Measurements from ENCODE around the gene TPRG1.

TPRG1 gene

GRCh38 chr3:189355115-189355480 is 183.3 kb downstream of the TPRG1 start:
- no peak for TF ChIP-seq CTCF (IDR thresholded peaks at IDR 0.05; ENCODE audit: low read length, missing control alignments)
- H3K4me3 ChIP-seq (replicated peaks; ENCODE audit: low read depth, low read length): no peak overlapping the region
- DNase-seq (ENCODE audit: low read depth): no peak

- H3K4me3 ChIP-seq (replicated peaks; ENCODE audit: low read depth, low read length): no peak overlapping the region
- TF ChIP-seq CTCF (IDR thresholded peaks at IDR 0.05; ENCODE audit: low read length, missing control alignments): no peak
- DNase-seq (ENCODE audit: low read depth): peak; percentile 60
Observed at GRCh38 chr3:189355481-189356201, 183.9 kb downstream of the TPRG1 start.

- H3K4me3 ChIP-seq (replicated peaks; ENCODE audit: low read depth, low read length): no peak overlapping the region
- no peak for TF ChIP-seq CTCF (IDR thresholded peaks at IDR 0.05; ENCODE audit: low read length, missing control alignments)
- DNase-seq (ENCODE audit: low read depth): no peak
Observed at GRCh38 chr3:189360291-189360690, 188.5 kb downstream of the TPRG1 start.

GRCh38 chr3:189361103-189361835 is 189.5 kb downstream of the TPRG1 start:
- TF ChIP-seq CTCF (IDR thresholded peaks at IDR 0.05; ENCODE audit: low read length, missing control alignments): no peak
- DNase-seq (ENCODE audit: low read depth): no peak
- H3K4me3 ChIP-seq (replicated peaks; ENCODE audit: low read depth, low read length): no peak overlapping the region

- no peak overlapping the region for H3K4me3 ChIP-seq (replicated peaks; ENCODE audit: low read depth, low read length)
- TF ChIP-seq CTCF (IDR thresholded peaks at IDR 0.05; ENCODE audit: low read length, missing control alignments): no peak
- DNase-seq (ENCODE audit: low read depth): peak; percentile 18
Observed at GRCh38 chr3:189363590-189364255, 192.0 kb downstream of the TPRG1 start.

GRCh38 chr3:189365609-189366564 is 194.1 kb downstream of the TPRG1 start:
- peak; percentile 20 for DNase-seq (ENCODE audit: low read depth)
- no peak overlapping the region for H3K4me3 ChIP-seq (replicated peaks; ENCODE audit: low read depth, low read length)
- TF ChIP-seq CTCF (IDR thresholded peaks at IDR 0.05; ENCODE audit: low read length, missing control alignments): no peak
